DOHH2 (cell line): Measurements from ENCODE around the gene N4BP2L1.

Experiments used
- EZH2phosphoT487 ChIP-seq: fragments of 200-600 bp; sonication (generic); IDR thresholded peaks from 2 replicates; pipeline ENCODE4 v1.6.1; 2017; ENCODE audit warnings: borderline replicate concordance, mild to moderate bottlenecking, antibody characterized with exemption, low read length, moderate library complexity, mixed read lengths
- TF ChIP-seq, protein P1 (sequence below): fragments of 200-600 bp; sonication (generic); IDR thresholded peaks from one replicate; pipeline ENCODE4 v1.5.1; 2014; ENCODE audit warnings: antibody characterized with exemption, mild to moderate bottlenecking, low read depth, low read length; ENCODE audit not compliant: poor library complexity, severe bottlenecking

DNA sequence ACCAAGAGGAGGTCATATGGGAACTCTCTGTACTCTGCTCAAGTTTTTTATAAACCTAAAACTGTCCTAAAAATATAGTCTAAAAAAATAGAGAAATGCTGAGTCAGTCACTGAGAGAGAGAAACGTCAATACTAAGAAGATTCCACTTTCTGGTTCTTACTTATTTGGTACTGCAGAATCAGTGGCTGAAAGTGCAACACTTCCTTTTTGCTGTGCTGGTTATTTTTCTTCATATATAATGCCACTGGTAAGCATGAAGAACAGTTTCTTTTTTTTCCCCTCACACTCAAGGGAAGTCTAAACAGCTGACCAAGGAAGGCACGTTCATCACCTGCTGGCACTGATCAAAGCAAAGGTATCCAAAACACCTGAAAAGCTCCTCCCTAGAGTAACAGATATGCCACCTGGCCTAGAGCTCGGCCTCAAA lies 44.3 kb upstream of the N4BP2L1 start:
- TF ChIP-seq, protein P1, sequence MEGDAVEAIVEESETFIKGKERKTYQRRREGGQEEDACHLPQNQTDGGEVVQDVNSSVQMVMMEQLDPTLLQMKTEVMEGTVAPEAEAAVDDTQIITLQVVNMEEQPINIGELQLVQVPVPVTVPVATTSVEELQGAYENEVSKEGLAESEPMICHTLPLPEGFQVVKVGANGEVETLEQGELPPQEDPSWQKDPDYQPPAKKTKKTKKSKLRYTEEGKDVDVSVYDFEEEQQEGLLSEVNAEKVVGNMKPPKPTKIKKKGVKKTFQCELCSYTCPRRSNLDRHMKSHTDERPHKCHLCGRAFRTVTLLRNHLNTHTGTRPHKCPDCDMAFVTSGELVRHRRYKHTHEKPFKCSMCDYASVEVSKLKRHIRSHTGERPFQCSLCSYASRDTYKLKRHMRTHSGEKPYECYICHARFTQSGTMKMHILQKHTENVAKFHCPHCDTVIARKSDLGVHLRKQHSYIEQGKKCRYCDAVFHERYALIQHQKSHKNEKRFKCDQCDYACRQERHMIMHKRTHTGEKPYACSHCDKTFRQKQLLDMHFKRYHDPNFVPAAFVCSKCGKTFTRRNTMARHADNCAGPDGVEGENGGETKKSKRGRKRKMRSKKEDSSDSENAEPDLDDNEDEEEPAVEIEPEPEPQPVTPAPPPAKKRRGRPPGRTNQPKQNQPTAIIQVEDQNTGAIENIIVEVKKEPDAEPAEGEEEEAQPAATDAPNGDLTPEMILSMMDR: no peak
- no peak for TF ChIP-seq EZH2phosphoT487
